Left forelimb (tissue), 1 donor: ENCODE results near the gene CALM3.

Experiments used
- DNase-seq: peaks from one replicate; pipeline ENCODE4 v3.0.0-alpha.2; 2018; ENCODE audit warnings: low spot score

CALM3 gene

DNA sequence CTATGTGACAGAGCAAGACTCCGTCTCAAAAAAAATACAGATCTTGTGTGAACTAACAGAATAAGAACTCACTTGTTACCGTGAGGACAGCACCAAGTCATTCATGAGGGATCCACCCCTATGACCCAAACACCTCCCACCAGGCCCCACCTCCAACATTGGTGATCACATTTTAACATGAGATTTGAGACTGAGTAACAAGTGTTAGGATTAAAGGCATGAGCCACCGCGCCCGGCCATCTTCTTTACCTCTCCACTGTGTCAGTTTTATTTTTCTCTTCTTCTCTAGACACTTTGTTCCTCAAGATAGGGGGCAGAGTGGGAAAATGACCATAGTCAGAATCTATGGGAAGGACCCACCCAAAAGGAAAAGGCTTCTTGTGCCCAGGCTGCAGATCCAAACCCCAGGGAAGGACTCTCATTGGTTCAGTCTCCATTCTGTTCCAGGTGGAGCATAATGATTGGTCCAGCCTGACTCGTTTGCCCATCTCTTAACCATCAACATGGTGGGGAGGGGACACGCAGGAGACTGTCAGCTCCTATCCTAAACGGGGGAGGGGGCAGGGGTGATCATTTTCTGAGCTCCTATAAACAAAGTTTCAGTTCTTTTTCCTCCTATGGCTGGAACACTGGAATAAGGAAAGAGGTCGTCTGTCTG is 1.3 kb upstream of the CALM3 start:
- peak; percentile 46 for DNase-seq

DNA sequence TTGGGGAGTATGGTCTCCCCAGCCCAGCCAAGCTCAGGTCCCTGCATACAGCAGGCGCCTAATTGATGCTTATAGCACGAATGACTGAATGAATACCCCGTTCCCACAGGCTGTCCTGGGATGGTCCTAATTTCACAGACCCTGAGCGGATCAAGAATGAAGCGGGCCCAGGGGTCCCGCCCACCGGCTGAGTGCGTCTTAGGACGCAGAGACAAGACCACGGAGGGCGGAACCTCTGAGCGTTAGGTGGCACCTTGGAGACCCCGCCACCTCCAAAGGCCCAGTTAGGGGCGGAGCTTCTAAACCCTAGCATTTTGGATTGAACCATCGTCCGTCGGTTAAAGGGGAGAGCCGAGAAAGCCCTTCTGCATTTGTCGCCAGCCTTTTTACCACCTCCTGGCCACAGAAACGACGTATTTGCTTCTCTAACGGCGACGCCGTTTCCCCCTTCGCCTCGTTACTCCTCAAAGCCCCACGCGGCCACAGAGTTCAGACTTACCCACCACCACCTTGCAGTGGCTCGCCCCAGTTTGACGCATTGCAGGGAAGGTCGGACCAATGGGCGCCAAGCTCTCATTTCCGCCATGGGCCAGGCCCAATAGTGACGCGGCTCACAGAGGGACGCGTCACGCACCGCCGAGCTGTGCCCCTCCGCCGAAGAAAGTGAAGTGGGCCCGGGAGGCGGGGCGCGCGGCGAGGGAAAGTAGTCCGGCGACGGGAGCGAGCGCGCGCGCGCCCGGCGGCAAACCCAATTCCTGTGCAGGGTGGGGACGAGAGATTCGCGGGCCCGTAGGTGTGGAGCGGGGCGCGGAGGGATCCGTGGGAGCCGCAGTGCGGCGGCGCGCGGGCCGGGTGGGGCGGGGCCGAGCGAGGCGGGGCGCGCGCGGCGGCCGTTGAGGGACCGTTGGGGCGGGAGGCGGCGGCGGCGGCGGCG is 479 bp upstream of the CALM3 start:
- DNase-seq: peak; percentile 99

GRCh38 chr19:46602392-46603194 is 1.5 kb downstream of the CALM3 start:
- peak; percentile 59 for DNase-seq

GRCh38 chr19:46603195-46603637 is 2.1 kb downstream of the CALM3 start:
- peak; percentile 57 for DNase-seq

DNA sequence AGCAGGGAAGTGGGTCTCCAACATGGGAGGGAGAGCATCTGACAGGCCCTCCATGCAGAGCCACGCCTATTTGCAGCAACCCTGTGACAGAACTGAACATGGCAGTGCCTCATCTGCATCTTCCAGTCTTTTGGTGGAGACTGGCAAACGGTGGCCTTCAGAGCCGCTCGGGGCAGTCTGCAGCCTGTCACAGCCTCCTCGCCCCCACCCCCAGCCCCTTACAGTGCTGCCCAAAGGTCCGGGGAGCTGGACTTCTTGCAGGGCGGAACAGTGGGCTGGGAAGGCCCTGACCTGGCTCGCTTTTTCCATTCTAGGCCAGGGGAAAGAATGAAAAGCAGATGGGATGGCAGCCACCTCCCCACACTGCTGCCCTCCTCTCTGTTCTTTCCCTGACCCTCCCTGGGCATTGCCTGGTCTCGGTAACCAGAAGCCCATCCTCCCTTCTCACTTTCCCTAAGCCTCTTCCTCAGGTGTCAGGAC is 2.7 kb downstream of the CALM3 start:
- DNase-seq: peak; percentile 36

DNA sequence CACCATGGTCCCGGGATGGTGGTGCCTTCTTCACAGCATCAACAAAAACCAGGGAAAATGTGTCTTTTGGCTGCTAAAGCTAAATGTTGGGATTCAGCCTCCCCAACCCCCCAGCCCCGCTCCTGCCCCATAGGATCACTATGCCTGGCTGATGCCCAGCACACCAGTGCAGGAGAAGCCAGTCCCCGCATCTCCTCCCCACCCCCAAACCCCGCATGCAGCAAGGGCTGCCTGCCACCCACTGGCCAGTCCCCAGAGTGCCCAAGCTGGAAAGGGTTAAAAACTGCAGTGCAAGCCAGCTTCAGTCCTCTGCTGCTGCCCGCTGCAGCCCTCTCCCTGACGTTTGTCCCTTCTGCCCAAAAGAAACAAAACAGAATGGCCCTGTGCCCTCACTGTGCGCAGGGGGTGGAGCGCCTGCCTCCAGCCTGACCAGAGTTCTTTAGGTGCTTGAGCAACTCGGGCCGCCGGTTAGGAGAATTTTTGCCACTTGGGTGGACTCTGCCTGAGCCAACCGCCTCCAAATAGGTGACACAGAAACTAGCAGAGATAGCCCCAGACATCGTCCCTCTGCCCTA is 3.7 kb downstream of the CALM3 start:
- DNase-seq: peak; percentile 59

GRCh38 chr19:46605356-46605821 is 4.3 kb downstream of the CALM3 start:
- no peak for DNase-seq

GRCh38 chr19:46606019-46606418 is 4.9 kb downstream of the CALM3 start:
- DNase-seq: no peak

GRCh38 chr19:46606681-46607447 is 5.7 kb downstream of the CALM3 start:
- peak; percentile 56 for DNase-seq

DNA sequence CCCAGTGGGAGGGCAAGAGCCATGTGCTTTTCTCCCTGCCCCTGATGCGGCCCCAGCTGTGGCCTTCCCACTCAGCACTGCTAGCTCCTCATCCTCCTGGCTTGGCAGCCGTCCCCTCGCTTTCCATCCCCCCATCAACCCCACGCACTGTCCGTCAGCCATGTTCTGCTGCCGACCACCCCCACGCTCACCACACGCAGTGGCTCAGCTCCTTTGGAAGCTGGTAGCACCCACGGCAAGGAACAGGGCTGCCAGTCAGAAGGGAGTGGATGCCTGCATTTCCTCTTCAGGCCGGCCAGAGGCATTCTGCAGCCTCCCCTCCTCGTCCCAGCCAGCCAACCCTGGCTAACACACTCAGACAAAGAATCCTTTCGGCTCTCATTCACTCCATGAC is 6.3 kb downstream of the CALM3 start:
- DNase-seq: peak; percentile 41

DNA sequence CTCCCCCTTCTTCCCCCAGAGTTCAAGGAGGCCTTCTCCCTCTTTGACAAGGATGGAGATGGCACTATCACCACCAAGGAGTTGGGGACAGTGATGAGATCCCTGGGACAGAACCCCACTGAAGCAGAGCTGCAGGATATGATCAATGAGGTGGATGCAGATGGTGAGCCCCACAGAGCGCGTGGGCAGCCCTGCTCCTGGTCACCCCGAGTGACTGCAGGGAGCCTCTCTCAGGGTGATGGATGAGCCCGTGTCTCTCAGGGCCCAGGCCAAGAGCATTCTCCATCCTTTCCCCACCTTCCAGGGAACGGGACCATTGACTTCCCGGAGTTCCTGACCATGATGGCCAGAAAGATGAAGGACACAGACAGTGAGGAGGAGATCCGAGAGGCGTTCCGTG is 7.0 kb downstream of the CALM3 start:
- DNase-seq: no peak

DNA sequence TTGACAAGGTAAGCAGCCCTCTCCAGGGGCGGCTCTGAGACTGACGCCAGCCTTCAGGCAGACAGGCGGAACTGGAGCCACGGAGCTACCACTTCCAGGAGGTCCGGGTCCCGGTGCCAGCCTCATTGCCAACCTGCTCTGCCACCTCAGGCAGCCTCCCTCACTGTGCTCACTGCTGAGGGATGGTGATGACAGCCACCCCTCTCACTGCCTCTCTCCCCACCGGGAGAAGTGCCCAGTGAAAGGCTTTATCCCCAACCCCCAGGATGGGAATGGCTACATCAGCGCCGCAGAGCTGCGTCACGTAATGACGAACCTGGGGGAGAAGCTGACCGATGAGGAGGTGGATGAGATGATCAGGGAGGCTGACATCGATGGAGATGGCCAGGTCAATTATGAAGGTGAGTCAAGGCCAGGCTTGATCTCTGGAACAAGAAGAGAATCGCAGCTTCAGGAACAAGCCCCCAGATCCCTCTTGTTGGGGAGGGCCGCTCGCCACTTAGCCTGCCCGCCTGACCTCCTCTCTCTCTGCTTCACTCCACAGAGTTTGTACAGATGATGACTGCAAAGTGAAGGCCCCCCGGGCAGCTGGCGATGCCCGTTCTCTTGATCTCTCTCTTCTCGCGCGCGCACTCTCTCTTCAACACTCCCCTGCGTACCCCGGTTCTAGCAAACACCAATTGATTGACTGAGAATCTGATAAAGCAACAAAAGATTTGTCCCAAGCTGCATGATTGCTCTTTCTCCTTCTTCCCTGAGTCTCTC is 7.6 kb downstream of the CALM3 start:
- no peak for DNase-seq

GRCh38 chr19:46609511-46610412 is 8.6 kb downstream of the CALM3 start:
- DNase-seq: peak; percentile 51

- no peak for DNase-seq
Observed at GRCh38 chr19:46610413-46610775, 9.3 kb downstream of the CALM3 start.

GRCh38 chr19:46610851-46611770 is 10.0 kb downstream of the CALM3 start:
- peak; percentile 60 for DNase-seq

DNA sequence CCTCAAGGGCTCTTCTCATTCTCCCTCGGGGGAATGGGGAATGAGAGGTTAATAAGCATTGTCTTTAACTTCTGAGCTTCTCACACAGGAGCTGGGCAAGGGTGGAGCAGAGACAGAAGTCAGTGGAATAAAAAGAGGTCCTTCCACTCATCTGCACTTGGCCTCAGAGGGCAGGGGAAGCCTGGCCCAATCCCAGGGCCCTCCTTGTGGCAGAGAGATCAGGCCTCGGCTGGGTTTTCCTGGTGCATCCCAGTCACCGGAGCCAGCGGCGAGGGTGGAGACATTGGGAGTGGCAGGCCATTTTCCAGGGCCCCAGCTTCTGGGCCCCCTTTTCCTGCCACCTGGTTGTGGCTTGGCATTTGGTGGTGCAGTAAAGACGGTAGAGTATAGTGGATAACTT is 10.6 kb downstream of the CALM3 start:
- DNase-seq: no peak

- DNase-seq: no peak
Observed at GRCh38 chr19:46613525-46613924, 12.4 kb downstream of the CALM3 start.

DNA sequence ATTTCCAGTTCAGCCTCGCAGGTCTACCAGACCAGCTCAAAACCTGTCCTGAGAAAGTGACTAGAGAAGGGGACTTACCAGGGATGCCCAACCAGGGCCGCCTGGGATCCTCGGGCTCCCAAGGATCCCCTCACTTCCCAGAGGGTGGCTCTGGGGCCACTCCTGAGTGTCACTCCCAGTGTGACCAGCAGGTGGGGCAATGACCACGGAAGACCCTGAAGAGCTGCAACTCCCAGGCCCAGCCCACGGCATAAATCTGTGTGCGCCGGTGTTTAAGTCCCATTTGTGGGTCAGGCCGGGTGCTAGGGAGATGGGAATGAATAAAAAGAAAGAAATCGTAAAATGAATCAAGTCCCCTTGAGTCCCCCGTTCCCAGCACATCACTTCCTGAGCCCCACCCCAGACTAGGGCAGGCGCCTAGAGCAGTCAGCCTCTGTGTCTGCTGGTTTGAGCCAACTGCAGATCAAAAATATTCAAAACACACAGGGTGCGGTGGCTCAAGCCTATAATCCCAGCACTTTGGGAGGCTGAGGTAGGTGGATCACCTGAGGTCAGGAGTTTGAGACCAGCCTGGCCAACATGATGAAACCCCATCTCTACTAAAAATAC is 13.1 kb downstream of the CALM3 start:
- DNase-seq: peak; percentile 86
